SK-N-MC (cell line): ENCODE measurements around the gene MAU2.

Experiments
- EZH2 ChIP-seq: fragments of 200-600 bp; sonication (generic); IDR thresholded peaks from one replicate; pipeline ENCODE4 v1.6.1; 2017; ENCODE audit warnings: antibody characterized with exemption
- POLR2AphosphoS5 ChIP-seq: IDR thresholded peaks from 2 replicates; pipeline ENCODE4 v1.6.1; 2012; ENCODE audit warnings: mild to moderate bottlenecking, low read depth, low read length, borderline replicate concordance

GRCh38 chr19:19379527-19379926, 58.9 kb downstream of the MAU2 start:
- TF ChIP-seq POLR2AphosphoS5 (no peak), EZH2 (no peak)
